Measurements from ENCODE around the gene DDA1.

Gene DDA1

DNA sequence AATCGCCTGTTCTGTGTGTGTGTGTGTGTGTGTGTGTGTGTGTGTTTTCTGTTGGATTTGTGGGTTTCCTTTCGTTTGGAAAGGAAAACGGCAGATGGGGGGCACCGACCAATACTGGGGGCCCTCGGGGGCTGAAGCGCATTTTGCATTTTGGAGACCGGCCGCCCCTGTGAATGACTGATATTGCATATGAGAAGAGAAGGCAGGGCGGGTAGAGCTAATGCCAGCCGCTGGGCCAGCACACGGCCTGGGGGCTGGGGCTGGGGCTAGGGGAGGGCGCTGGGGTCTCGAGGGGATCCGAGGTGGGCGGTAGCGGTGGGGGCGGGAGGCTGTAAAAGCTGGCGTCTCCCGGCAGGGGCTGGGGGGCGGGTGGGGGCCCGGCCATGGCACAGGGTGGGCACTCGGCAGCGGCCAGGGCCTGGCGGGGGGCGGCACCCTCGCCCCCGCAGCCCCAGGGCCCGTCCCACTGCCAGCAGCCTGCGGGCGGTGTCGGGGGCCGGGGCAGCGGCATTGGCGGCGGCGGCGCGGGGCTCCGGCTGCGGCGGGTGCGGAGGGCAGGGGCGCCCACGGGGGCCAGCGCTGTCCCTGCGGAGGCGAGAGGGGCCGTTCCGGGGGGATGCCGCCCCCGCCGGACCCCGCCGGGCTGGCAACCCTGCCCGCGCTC is 14.1 kb downstream of the DDA1 start:
- no peak for DNase-seq (ENCODE audit: low spot score)
- TF ChIP-seq, protein P1, sequence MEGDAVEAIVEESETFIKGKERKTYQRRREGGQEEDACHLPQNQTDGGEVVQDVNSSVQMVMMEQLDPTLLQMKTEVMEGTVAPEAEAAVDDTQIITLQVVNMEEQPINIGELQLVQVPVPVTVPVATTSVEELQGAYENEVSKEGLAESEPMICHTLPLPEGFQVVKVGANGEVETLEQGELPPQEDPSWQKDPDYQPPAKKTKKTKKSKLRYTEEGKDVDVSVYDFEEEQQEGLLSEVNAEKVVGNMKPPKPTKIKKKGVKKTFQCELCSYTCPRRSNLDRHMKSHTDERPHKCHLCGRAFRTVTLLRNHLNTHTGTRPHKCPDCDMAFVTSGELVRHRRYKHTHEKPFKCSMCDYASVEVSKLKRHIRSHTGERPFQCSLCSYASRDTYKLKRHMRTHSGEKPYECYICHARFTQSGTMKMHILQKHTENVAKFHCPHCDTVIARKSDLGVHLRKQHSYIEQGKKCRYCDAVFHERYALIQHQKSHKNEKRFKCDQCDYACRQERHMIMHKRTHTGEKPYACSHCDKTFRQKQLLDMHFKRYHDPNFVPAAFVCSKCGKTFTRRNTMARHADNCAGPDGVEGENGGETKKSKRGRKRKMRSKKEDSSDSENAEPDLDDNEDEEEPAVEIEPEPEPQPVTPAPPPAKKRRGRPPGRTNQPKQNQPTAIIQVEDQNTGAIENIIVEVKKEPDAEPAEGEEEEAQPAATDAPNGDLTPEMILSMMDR (IDR thresholded peaks at IDR 0.05), result no peak
- H3K27ac ChIP-seq, result peak overlapping the region in 1 of 2 donors; percentile 65
- H3K4me3 ChIP-seq, result peak overlapping the region; percentile 56

DNA sequence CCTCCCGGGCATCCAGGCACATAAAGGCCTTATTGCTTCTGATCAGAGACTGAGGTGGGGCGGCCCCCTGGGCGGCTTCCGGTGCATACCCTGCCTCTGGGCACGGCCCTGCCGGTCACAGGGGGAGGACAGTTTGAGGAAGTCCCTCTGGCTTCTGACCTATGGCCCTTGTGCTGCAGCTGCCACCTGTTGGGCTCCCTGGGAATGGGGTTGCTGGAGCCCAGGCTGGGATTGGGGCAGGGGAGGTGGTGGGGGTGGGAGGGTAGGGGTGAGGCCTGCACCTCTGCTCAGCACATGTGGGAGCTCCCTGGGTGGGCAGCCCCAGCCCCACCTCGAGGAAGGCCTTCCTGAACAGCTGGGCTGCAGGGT is 14.6 kb downstream of the DDA1 start:
- H3K4me3 ChIP-seq, result peak overlapping the region; percentile 56
- no peak for DNase-seq (ENCODE audit: low spot score)
- TF ChIP-seq, protein P1 (IDR thresholded peaks at IDR 0.05), result no peak
- H3K27ac ChIP-seq, result peak overlapping the region in 1 of 2 donors; percentile 65

DNA sequence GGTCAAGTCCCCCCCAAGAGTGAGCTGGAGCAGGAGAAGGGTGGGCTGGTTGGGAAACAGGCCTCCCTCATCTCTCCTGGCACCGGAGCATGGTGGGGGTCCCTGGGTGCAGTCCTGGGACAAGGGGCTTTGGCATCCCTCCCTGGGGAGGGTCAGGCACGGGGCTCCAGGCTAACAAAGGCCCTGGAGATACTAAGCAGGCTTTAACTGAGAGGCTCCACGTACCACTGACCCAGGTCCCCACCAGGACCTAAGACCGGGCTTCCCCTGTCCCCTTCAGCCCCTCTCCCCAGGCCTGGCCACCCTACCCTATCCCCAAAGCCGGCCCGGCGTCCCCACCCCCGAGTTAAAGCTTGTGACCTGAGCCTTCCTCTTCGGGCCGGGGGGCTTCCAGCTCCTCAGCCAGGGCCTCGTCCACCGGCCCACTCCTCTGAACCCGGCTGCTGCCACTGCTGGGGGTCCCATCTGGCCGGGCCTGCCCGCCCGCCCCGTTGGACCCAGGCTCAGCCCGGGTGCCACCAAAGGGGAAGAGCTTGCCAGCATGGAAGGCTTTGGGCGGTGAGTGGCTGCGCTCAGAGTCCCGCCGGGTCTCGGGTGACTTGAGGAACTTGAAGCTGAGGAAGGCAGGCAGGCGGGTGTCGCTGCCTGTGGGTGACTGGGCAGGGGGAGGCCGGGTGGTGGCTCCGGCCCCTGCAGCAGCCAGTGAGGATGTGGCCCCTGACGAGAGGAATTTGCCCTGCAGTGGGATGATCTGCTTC is 15.2 kb downstream of the DDA1 start:
- no peak for DNase-seq (ENCODE audit: low spot score)
- Histone ChIP-seq H3K27ac (peak overlapping the region in 1 of 2 donors; percentile 65), H3K4me3 (no peak overlapping the region)
- TF ChIP-seq, protein P1 (IDR thresholded peaks at IDR 0.05), result no peak

DNA sequence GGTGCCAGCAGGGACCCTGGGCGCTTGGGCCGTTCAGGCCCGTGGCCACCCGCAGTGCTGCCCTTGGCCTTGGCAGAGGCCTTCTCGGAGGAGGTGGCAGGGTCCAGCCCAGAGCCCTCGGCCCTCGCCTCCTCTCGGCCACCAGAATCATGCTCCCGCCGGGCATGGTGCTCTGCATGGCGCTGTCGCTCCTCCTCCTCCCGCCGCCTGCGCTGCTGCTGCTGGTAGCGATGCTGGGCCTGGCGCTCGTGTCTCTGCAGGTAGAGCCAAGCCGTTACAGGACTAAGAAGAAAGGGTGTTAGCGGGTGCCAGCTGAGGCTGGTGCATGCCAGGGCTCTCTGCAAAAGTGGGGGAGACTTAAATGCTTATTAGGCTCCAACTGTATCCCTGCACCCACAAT is 15.8 kb downstream of the DDA1 start:
- DNase-seq (ENCODE audit: low spot score), result no peak
- no peak overlapping the region for H3K4me3 ChIP-seq
- peak overlapping the region in 1 of 2 donors; percentile 54 for H3K27ac ChIP-seq
- TF ChIP-seq, protein P1 (IDR thresholded peaks at IDR 0.05), result no peak

DNA sequence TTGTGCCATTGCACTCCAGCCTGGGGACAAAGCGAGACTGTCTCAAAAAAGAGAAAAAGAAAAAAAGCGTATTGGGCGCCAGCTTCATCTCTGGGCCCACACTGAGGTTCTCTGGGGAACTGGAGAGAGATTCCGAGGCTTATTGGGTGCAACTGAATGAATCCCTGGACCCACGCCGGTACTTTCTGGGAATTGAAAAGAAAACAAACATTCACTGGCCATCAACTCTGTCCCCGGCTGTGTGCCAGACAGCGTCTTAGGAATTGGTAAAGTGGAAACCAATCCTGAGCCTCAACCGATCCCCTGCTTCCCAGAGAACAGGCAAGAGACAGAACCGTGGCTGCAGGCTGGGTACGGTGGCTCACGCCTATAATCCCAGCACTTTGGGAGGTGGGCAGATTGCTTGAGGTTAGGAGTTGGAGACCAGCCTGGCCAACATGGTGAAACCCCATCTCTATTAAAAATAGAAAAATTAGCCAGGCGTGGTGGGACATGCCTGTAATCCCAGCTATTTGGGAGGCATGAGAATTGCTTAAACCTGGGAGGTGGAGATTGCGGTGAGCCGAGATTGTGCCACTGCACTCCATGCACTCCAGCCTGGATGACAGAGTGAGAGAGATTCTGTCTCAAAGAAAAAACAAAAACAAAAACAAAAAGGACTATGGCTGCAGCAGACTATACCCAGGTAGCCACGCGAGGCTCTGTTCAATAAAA is 16.7 kb downstream of the DDA1 start:
- Histone ChIP-seq H3K27ac (peak overlapping the region; percentile 39 to 54), H3K4me3 (no peak overlapping the region)
- TF ChIP-seq, protein P1 (IDR thresholded peaks at IDR 0.05), result no peak
- no peak for DNase-seq (ENCODE audit: low spot score)

DNA sequence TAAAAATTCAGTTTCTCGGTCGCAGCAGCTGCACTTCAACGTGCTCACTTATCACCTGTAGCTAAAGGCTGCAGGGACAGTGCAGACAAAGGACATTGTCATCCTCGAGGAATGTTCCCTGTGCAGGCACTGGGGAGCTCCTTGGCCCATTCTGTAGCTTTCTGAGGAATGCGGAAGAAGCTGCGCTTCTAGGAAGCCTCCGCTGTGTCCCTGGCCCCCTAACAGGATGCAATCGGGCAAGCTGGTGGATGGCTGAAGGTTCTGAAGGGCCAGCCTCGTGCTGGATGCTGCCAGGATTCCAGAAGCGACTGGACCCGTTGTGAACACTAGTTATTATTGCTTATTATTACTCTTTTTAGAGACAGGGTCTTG is 17.2 kb downstream of the DDA1 start:
- H3K27ac ChIP-seq, result peak overlapping the region in 1 of 2 donors; percentile 5
- H3K4me3 ChIP-seq, result no peak overlapping the region
- no peak for DNase-seq (ENCODE audit: low spot score)
- TF ChIP-seq, protein P1 (IDR thresholded peaks at IDR 0.05), result no peak
